Panc1 (cell line): Measurements from ENCODE around the gene SNX3. TPM values are rescaled to one million over a fixed set of nuclear protein-coding genes. Genes with fewer than 3 reads are reported as not detected.
A peak's percentile ranks its signal among the peaks of the same experiment; 100 is the strongest.

Experiments used
- ATAC-seq: fragments of 200-7000 bp; cut with Tn5 transposase; 2 replicates; pipeline ENCODE4 v1.9.1; 2020; ENCODE audit warnings: mild to moderate bottlenecking, moderate library complexity
- BruUV-seq: library from RNA; stranded (reverse); fragments of 400-500 nt; replicated peaks from 2 replicates; lab custom pipeline; 2021; lab: Mats Ljungman, UMichigan
- CTCF ChIA-PET: fragments of 300-600 bp; sonication (Branson Sonifier 250); formaldehyde crosslinking; loops from one replicate; lab custom pipeline; 2022; ENCODE audit warnings: antibody characterized with exemption; lab: Charles Lee
- POLR2A ChIA-PET: fragments of 300-600 bp; sonication (Branson Sonifier 250); formaldehyde crosslinking; loops from one replicate; lab custom pipeline; 2022; ENCODE audit warnings: antibody characterized with exemption; lab: Charles Lee
- DNase-seq: peaks from one replicate; pipeline ENCODE4 v3.0.0-alpha.2; 2010; ENCODE audit warnings: low read depth, low spot score
- H3K27ac ChIP-seq: 2 replicates; pipeline ENCODE4 v1.5.1; 2011; ENCODE audit warnings: mild to moderate bottlenecking, low read length, inconsistent platforms
- H3K27me3 ChIP-seq: fragments of 200-500 bp; sonication (Bioruptor generic); 2 replicates; pipeline ENCODE4 v1.6.0; 2014; ENCODE audit warnings: low read length, inconsistent platforms; ENCODE audit not compliant: control insufficient read depth, insufficient read depth
- H3K36me3 ChIP-seq: fragments of 200-500 bp; sonication (Bioruptor generic); 2 replicates; pipeline ENCODE4 v1.5.1; 2014; ENCODE audit warnings: inconsistent platforms, mild to moderate bottlenecking, low read length, moderate library complexity; ENCODE audit not compliant: control insufficient read depth, insufficient read depth
- H3K4me1 ChIP-seq: 2 replicates; pipeline ENCODE4 v1.5.1; 2011; ENCODE audit warnings: inconsistent platforms, mild to moderate bottlenecking, low read length, moderate library complexity; ENCODE audit not compliant: control insufficient read depth, insufficient read depth
- H3K4me3 ChIP-seq, 2 experiments: 2 replicates each; pipeline ENCODE4 v1.5.1; 2011 to 2012; ENCODE audit warnings: low read depth in 2 of 2, low read length in 2 of 2, mild to moderate bottlenecking in 2 of 2, inconsistent platforms in 1 of 2, moderate library complexity in 1 of 2
- H3K9me3 ChIP-seq: fragments of 200-500 bp; sonication (Bioruptor generic); 2 replicates; pipeline ENCODE4 v1.5.1; 2014; ENCODE audit warnings: low read depth, mild to moderate bottlenecking, inconsistent platforms, low read length, moderate library complexity; ENCODE audit not compliant: control insufficient read depth, insufficient read depth
- CTCF ChIP-seq: fragments of 450-650 bp; IDR thresholded peaks from 2 replicates; pipeline ENCODE4 v1.5.1; 2017; ENCODE audit warnings: mild to moderate bottlenecking
- POLR2AphosphoS5 ChIP-seq: IDR thresholded peaks from 2 replicates; pipeline ENCODE4 v1.6.1; 2012; ENCODE audit warnings: mild to moderate bottlenecking, low read depth, low read length, moderate library complexity
- REST ChIP-seq, 2 experiments: IDR thresholded peaks; 2 replicates each; pipeline ENCODE4 v1.6.1; 2011 to 2012; ENCODE audit warnings: low read depth in 2 of 2, control low read depth in 1 of 2, low read length in 1 of 2, mild to moderate bottlenecking in 1 of 2, moderate library complexity in 1 of 2; ENCODE audit not compliant: insufficient read depth in 1 of 2
- SIN3A ChIP-seq: IDR thresholded peaks from 2 replicates; pipeline ENCODE4 v1.6.1; 2012; ENCODE audit warnings: low read depth, mild to moderate bottlenecking, low read length, moderate library complexity, borderline replicate concordance; ENCODE audit not compliant: insufficient read depth
- TCF7L2 ChIP-seq: IDR thresholded peaks from 2 replicates; pipeline ENCODE4 v1.6.1; 2011; ENCODE audit warnings: mild to moderate bottlenecking, low read depth, low read length, inconsistent platforms
- in situ Hi-C: cut with HindIII; loops from 2 replicates; pipeline ENCODE4 v1.10.0; 2016; ENCODE audit warnings: low sequenced_read_pairs, low pct_unique_long_range_greater_than_20kb
- intact Hi-C: fragments of 100-400 bp; cut with micrococcal nuclease; formaldehyde crosslinking; loops from one replicate; pipeline ENCODE4 v1.10.0; 2022; ENCODE audit not compliant: unreplicated experiment
- total RNA-seq: library from RNA; stranded (reverse); gene quantifications from one replicate; pipeline ENCODE4 v1.2.1, GENCODE V29; 2021; ENCODE audit not compliant: unreplicated experiment

Gene SNX3
- total RNA-seq, 1 experiment from 2014 or later, result 223 TPM

GRCh38 chr6:108165714-108166663 is 94.9 kb downstream of the SNX3 start, which contains the start of gene NR2E1:
TSS of gene NR2E1 (plus strand) at chr6:108166022. CDS start at chr6:108166766, 744 bp downstream.
- intact Hi-C loops (no loop called here), in situ Hi-C loops (no loop called here)
- BruUV-seq, result no TSS peak
- Histone ChIP-seq H3K4me3 (peak within 1 kb of the TSS; percentile 44 to 65), H3K27ac (no peak within 1 kb of the TSS), H3K9me3 (no peaks in the 10 kb centered on the region), H3K36me3 (no peaks in the 10 kb centered on the region), H3K4me1 (peaks cover 12% of the 10 kb centered on the region; the same call in 1 of the 2 replicates), H3K27me3 (peaks cover 43% of the 10 kb centered on the region)
- peak; percentile 65 for ATAC-seq
- CTCF ChIA-PET, result no interaction called here
- TF ChIP-seq POLR2AphosphoS5 (no peak), REST (IDR thresholded peaks at IDR 0.05; ENCODE audit: insufficient read depth in 1 of 2, low read depth in 2 of 2, low read length in 1 of 2) (no peak), SIN3A (no peak), TCF7L2 (no peak), CTCF (no peak)
- no peak for DNase-seq
- POLR2A ChIA-PET, result no interaction called here

- BruUV-seq, result no TSS peak
- CTCF ChIA-PET, result interaction anchor here (0.5 to 0.8 kb wide), 2 partner anchors 11 to 30 kb away, joined by 3 to 6 read pairs; no protein-coding TSS in a partner anchor
- intact Hi-C loops, result no loop called here
- Histone ChIP-seq H3K4me3 (peak overlapping the region; percentile 44 to 65), H3K27ac (no peak overlapping the region), H3K36me3 (no peaks in the 10 kb centered on the region), H3K9me3 (no peaks in the 10 kb centered on the region), H3K27me3 (peaks cover 51% of the 10 kb centered on the region), H3K4me1 (peaks cover 12% of the 10 kb centered on the region; the same call in 1 of the 2 replicates)
- no peak for TF ChIP-seq REST (IDR thresholded peaks at IDR 0.05; ENCODE audit: insufficient read depth in 1 of 2, low read depth in 2 of 2, low read length in 1 of 2)
- no peak for TF ChIP-seq CTCF
- TF ChIP-seq POLR2AphosphoS5, result no peak
- no peak for TF ChIP-seq TCF7L2
- no peak for TF ChIP-seq SIN3A
- in situ Hi-C loops, result no loop called here
- peak; percentile 47 for ATAC-seq
- POLR2A ChIA-PET, result no interaction called here
- no peak for DNase-seq
These were observed 95.8 kb downstream of the SNX3 start for GRCh38 chr6:108164815-108165706.
